Epidermal melanocyte (primary cell): ENCODE measurements around the gene IGLL1.

Source experiments
- DNase-seq: peaks from one replicate; pipeline ENCODE4 v3.0.0; 2011; ENCODE audit warnings: low spot score; ENCODE audit not compliant: insufficient read length

Gene IGLL1

GRCh38 chr22:23529166-23530103, 50.7 kb downstream of the IGLL1 start:
- DNase-seq, result no peak

GRCh38 chr22:23527971-23528740, 51.9 kb downstream of the IGLL1 start:
- no peak for DNase-seq

- no peak for DNase-seq
Observed at GRCh38 chr22:23526596-23527316, 53.3 kb downstream of the IGLL1 start.

GRCh38 chr22:23525510-23525909, 54.6 kb downstream of the IGLL1 start:
- no peak for DNase-seq

GRCh38 chr22:23524226-23524625, 55.9 kb downstream of the IGLL1 start:
- DNase-seq, result no peak

GRCh38 chr22:23523713-23524112, 56.4 kb downstream of the IGLL1 start:
- no peak for DNase-seq
